Measurements from ENCODE around the gene HOTAIR.

HOTAIR gene

GRCh38 chr12:53967421-53967925 lies 7.3 kb downstream of the HOTAIR start:
- TF ChIP-seq, protein P1, sequence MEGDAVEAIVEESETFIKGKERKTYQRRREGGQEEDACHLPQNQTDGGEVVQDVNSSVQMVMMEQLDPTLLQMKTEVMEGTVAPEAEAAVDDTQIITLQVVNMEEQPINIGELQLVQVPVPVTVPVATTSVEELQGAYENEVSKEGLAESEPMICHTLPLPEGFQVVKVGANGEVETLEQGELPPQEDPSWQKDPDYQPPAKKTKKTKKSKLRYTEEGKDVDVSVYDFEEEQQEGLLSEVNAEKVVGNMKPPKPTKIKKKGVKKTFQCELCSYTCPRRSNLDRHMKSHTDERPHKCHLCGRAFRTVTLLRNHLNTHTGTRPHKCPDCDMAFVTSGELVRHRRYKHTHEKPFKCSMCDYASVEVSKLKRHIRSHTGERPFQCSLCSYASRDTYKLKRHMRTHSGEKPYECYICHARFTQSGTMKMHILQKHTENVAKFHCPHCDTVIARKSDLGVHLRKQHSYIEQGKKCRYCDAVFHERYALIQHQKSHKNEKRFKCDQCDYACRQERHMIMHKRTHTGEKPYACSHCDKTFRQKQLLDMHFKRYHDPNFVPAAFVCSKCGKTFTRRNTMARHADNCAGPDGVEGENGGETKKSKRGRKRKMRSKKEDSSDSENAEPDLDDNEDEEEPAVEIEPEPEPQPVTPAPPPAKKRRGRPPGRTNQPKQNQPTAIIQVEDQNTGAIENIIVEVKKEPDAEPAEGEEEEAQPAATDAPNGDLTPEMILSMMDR (IDR thresholded peaks at IDR 0.05; ENCODE audit: control extremely low read depth, extremely low read depth, low read depth, missing control alignments) = no peak
- ChIA-PET CTCF (interaction anchor here (1.0 to 1.5 kb wide), 3 partner anchors 13 to 234 kb away, joined by 3 to 5 read pairs (median 4); partner anchors contain the start of gene HOXC12), POLR2A (no interaction called here)
- no peak for DNase-seq (ENCODE audit: extremely low spot score)

GRCh38 chr12:53966385-53967133 lies 8.2 kb downstream of the HOTAIR start:
- DNase-seq (ENCODE audit: extremely low spot score) = no peak
- POLR2A ChIA-PET = no interaction called here
- TF ChIP-seq, protein P1 (IDR thresholded peaks at IDR 0.05; ENCODE audit: control extremely low read depth, extremely low read depth, low read depth, missing control alignments) = no peak
- CTCF ChIA-PET = interaction anchor here (0.8 to 1.5 kb wide), 3 partner anchors 11 to 39 kb away, joined by 3 to 4 read pairs (median 3); partner anchors contain the start of gene HOXC12

GRCh38 chr12:53966085-53966384 lies 8.7 kb downstream of the HOTAIR start:
- ChIA-PET CTCF (interaction anchor here (1.0 to 1.8 kb wide), 2 partner anchors 32 to 39 kb away, joined by 3 to 5 read pairs; no protein-coding TSS in a partner anchor), POLR2A (no interaction called here)
- no peak for DNase-seq (ENCODE audit: extremely low spot score)
- TF ChIP-seq, protein P1 (IDR thresholded peaks at IDR 0.05; ENCODE audit: control extremely low read depth, extremely low read depth, low read depth, missing control alignments) = no peak

DNA sequence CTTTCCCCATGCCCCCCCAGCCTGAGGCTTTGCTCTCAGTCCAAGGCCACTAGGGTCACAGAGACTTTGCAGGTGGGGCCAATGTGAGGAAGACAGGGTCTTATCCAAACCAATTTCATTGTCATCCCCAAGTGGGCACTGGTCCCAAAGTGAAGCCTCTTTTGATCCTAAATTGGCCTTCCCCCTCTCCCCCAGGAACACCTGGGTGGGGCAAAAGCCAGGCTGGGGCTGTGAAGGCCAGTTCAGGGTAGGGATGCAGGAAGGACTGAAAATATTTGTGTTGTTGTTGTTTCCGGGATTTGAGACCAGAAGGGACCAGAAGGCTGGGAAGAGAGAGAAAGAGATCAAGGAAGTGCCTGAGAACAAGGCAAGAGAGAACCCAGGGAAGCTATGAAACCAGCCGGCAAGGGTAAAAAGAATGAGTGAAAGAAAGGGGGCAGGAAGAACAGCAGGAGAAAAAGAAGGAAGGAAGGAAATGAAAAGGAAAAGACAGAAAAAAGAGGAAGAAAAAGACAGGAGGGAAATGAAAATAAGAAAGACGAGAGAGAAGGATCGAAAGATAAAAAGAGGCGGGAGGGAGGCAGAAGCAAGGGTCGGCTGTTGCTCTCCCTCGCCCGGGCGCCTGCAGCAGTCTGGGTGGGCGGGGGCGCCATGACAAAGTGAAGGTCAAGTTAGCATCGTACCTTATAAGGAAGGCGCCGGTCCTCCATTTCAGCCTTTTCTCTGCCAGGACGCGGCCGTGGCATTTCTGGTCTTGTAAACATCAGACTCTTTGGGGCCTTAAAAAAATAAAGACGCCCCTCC lies 9.3 kb downstream of the HOTAIR start:
- TF ChIP-seq, protein P1 (IDR thresholded peaks at IDR 0.05; ENCODE audit: control extremely low read depth, extremely low read depth, low read depth, missing control alignments) = no peak
- no peak for DNase-seq (ENCODE audit: extremely low spot score)
- POLR2A ChIA-PET = no interaction called here

DNA sequence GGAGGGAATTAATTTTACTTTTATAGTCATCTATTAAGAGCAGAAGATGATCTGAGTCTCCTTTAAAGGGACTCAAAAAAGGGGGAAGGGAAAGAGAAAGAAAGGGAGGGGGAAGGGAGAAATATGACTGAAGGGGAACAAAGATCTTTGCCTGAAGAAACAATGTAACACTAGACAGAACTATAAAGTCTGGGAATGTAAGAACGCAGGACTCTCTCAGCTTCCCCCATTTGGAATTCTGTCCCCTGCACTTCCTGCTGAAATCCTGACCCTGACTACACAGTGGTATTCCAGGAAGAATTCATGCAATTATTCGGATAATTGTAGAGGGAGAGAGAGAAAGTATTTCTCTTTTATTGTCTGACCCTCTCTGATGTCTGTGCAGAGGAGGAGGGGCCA lies 10.4 kb downstream of the HOTAIR start:
- ChIA-PET POLR2A (no interaction called here), CTCF (interaction anchor here (1.0 to 3.1 kb wide), 4 partner anchors 10 to 30 kb away, joined by 3 to 9 read pairs (median 4); partner anchors contain the start of genes HOXC10 and HOXC12)
- TF ChIP-seq, protein P1 (IDR thresholded peaks at IDR 0.05; ENCODE audit: control extremely low read depth, extremely low read depth, low read depth, missing control alignments) = no peak
- DNase-seq (ENCODE audit: extremely low spot score) = no peak

More for the DNA sequence above, 9.3 kb downstream of the HOTAIR start:
- CTCF ChIA-PET = interaction anchor here (1.0 to 1.8 kb wide), 3 partner anchors 19 to 40 kb away, joined by 3 to 5 read pairs (median 3); partner anchors contain the start of gene HOXC10
